Endothelial cell of umbilical vein (primary cell): ENCODE measurements around the gene CYP2A6. TPM values are rescaled to one million over a fixed set of nuclear protein-coding genes. Genes with fewer than 3 reads are reported as not detected.

Source experiments
- BruUV-seq: library from RNA; stranded (reverse); fragments of 400-500 nt; replicated peaks from 2 replicates; lab custom pipeline; 2021; lab: Mats Ljungman, UMichigan
- CTCF ChIA-PET: fragments of 300-600, 350-600 bp; sonication (Branson Sonifier 250); formaldehyde crosslinking; loops from one replicate; lab custom pipeline; 2021; ENCODE audit warnings: antibody characterized with exemption, inconsistent platforms; lab: Charles Lee
- POLR2A ChIA-PET: fragments of 300-600, 350-600 bp; sonication (Branson Sonifier 250); formaldehyde crosslinking; loops from one replicate; lab custom pipeline; 2021; ENCODE audit warnings: antibody characterized with exemption, inconsistent platforms; lab: Charles Lee
- DNase-seq: peaks from one replicate; pipeline ENCODE4 v3.0.0-alpha.2; 2011; ENCODE audit warnings: low read depth, low spot score
- FAIRE-seq: peaks from 2 replicates; lab custom pipeline; 2011; peaks lifted over from hg19 to GRCh38; lab: Jason Lieb, UNC
- H2AFZ ChIP-seq: 2 replicates; pipeline ENCODE4 v1.6.0; 2012; ENCODE audit warnings: low read depth, low read length, control low read depth, inconsistent platforms
- H3K27ac ChIP-seq: 2 replicates; pipeline ENCODE4 v1.5.1; 2011; ENCODE audit warnings: low read depth, mild to moderate bottlenecking, control low read depth, low read length, moderate library complexity; ENCODE audit not compliant: insufficient read depth
- H3K27me3 ChIP-seq, 2 experiments: 2 replicates each; pipeline versions ENCODE4 v1.6.0 to v1.6.1; 2011; ENCODE audit warnings: low read length in 2 of 2, mixed read lengths in 1 of 2; ENCODE audit not compliant: control insufficient read depth in 2 of 2, insufficient read depth in 2 of 2
- H3K36me3 ChIP-seq, 2 experiments: 2 replicates in 1 of 2; 3 replicates in 1 of 2; pipeline ENCODE4 v1.5.1; 2011; ENCODE audit warnings: low read length in 2 of 2, mild to moderate bottlenecking in 1 of 2, moderate library complexity in 1 of 2; ENCODE audit not compliant: control insufficient read depth in 2 of 2, insufficient read depth in 2 of 2; ENCODE audit errors: extremely low read depth in 1 of 2
- H3K4me1 ChIP-seq: 3 replicates; pipeline ENCODE4 v1.5.1; 2011; ENCODE audit warnings: mild to moderate bottlenecking, low read length; ENCODE audit not compliant: control insufficient read depth, insufficient read depth; ENCODE audit errors: extremely low read depth
- H3K4me2 ChIP-seq: 2 replicates; pipeline ENCODE4 v1.6.1; 2011; ENCODE audit warnings: low read length, control low read depth, mixed read lengths; ENCODE audit not compliant: insufficient read depth
- H3K4me3 ChIP-seq, 3 experiments: fragments of 200-600 bp in 1 of 3; sonication (generic), shearing (Covaris generic) in 1 of 3; replicated peaks in 1 of 3; 2 replicates each; pipeline ENCODE4 v1.5.1; 2011 to 2016; ENCODE audit warnings: control low read depth in 3 of 3, low read length in 3 of 3, mild to moderate bottlenecking in 2 of 3, inconsistent platforms in 1 of 3, low read depth in 1 of 3, moderate library complexity in 1 of 3; ENCODE audit not compliant: insufficient read depth in 1 of 3
- H3K79me2 ChIP-seq: 2 replicates; pipeline ENCODE4 v1.6.0; 2012; ENCODE audit warnings: low read length, inconsistent platforms; ENCODE audit not compliant: control insufficient read depth, insufficient read depth
- H3K9ac ChIP-seq: replicated peaks from 2 replicates; pipeline ENCODE3; 2011; ENCODE audit warnings: low read length, control low read depth; ENCODE audit not compliant: insufficient read depth; ENCODE audit errors: extremely low read depth
- H3K9me1 ChIP-seq: replicated peaks from 3 replicates; pipeline ENCODE4 v1.6.0; 2011; ENCODE audit warnings: mild to moderate bottlenecking, low read length; ENCODE audit not compliant: control insufficient read depth, insufficient read depth; ENCODE audit errors: extremely low read depth
- H3K9me3 ChIP-seq: replicated peaks from 2 replicates; pipeline ENCODE4 v1.5.1; 2012; ENCODE audit warnings: low read length, inconsistent platforms; ENCODE audit not compliant: control insufficient read depth, insufficient read depth
- H4K20me1 ChIP-seq: replicated peaks from 2 replicates; pipeline ENCODE3; 2011; ENCODE audit warnings: mild to moderate bottlenecking, low read length; ENCODE audit not compliant: control insufficient read depth, insufficient read depth; ENCODE audit errors: extremely low read depth
- CTCF ChIP-seq, 2 donors: IDR thresholded peaks; 1 replicate in 1 of 2; 2 replicates in 1 of 2; pipeline ENCODE4 v1.5.1; 2011; ENCODE audit warnings: low read length in 2 of 2, mild to moderate bottlenecking in 2 of 2, moderate library complexity in 2 of 2, control low read depth in 1 of 2, inconsistent platforms in 1 of 2, low read depth in 1 of 2; ENCODE audit not compliant: insufficient read depth in 1 of 2; ENCODE audit errors: extremely low read depth in 1 of 2
- EZH2 ChIP-seq: IDR thresholded peaks from 2 replicates; pipeline ENCODE4 v1.6.1; 2012; ENCODE audit warnings: borderline replicate concordance, low read depth, mild to moderate bottlenecking, moderate library complexity, low read length, inconsistent platforms; ENCODE audit not compliant: severe bottlenecking
- FOS ChIP-seq: IDR thresholded peaks from 2 replicates; pipeline ENCODE4 v1.6.1; 2011; ENCODE audit warnings: mild to moderate bottlenecking, low read length, moderate library complexity, borderline replicate concordance; ENCODE audit not compliant: insufficient read depth
- GATA2 ChIP-seq: IDR thresholded peaks from 2 replicates; pipeline ENCODE4 v1.7.0; 2011; ENCODE audit warnings: low read depth, mild to moderate bottlenecking, moderate library complexity, mixed read lengths, low read length; ENCODE audit not compliant: insufficient read length, insufficient read depth
- JUN ChIP-seq: IDR thresholded peaks from 2 replicates; pipeline ENCODE4 v1.6.1; 2011; ENCODE audit warnings: borderline replicate concordance, low read depth; ENCODE audit not compliant: insufficient read length, insufficient read depth
- POLR2A ChIP-seq: IDR thresholded peaks from 2 replicates; pipeline ENCODE4 v1.6.1; 2012; ENCODE audit warnings: low read depth, mild to moderate bottlenecking, control low read depth, low read length
- POLR2AphosphoS5 ChIP-seq: IDR thresholded peaks from 2 replicates; pipeline ENCODE4 v1.6.1; 2012; ENCODE audit warnings: low read depth, mild to moderate bottlenecking, control low read depth, low read length, moderate library complexity; ENCODE audit not compliant: insufficient read depth
- dilution Hi-C: fragments of 300-500 bp; cut with MboI; formaldehyde crosslinking; loops from one replicate; pipeline ENCODE4 v1.15.0; 2019; ENCODE audit warnings: low sequenced_read_pairs; ENCODE audit not compliant: extremely low pct_ligation_motif_present
- intact Hi-C: fragments of 100-400 bp; cut with micrococcal nuclease; formaldehyde crosslinking; loops from one replicate; pipeline ENCODE4 v1.10.0; 2022
- polyA plus RNA-seq, 4 experiments: library from polyadenylated mRNA; depleted of rRNA in 3 of 4; stranded (reverse) in 3 of 4; unstranded in 1 of 4; fragments of >200 nt; gene quantifications; 2 replicates each; pipeline versions ENCODE4 v1.2.1 to v1.2.3, GENCODE V29; 2011 to 2012; ENCODE audit warnings: missing spikeins in 1 of 4
- total RNA-seq: library from RNA; stranded (reverse); gene quantifications from 2 replicates; pipeline ENCODE4 v1.2.3, GENCODE V29; 2021
- TF ChIP-seq, protein P1 (sequence below): IDR thresholded peaks from 2 replicates; pipeline ENCODE4 v1.6.1; 2011; ENCODE audit not compliant: insufficient read depth, insufficient read length

The CYP2A6 gene
- total and polyA plus RNA-seq, 2 donors (not counting 3 experiments of a cell fraction or from before 2014, with no cell fraction given): not detected

GRCh38 chr19:40889366-40889765, 39.1 kb upstream of the CYP2A6 start:
- Histone ChIP-seq H3K27ac (no peak overlapping the region), H3K36me3 (no peaks in the 10 kb centered on the region), H3K4me2 (no peak overlapping the region), H3K79me2 (no peaks in the 10 kb centered on the region), H3K9me1 (no peaks in the 10 kb centered on the region), H3K9me3 (no peaks in the 10 kb centered on the region), H3K27me3 (peaks cover 0 to 2% of the 10 kb centered on the region in 2 experiments), H3K9ac (no peak overlapping the region), H3K4me3 (no peak overlapping the region), H2AFZ (no peak overlapping the region), H4K20me1 (no peaks in the 10 kb centered on the region), H3K4me1 (no peaks in the 10 kb centered on the region)
- BruUV-seq: no TSS peak
- CTCF ChIA-PET: no interaction called here
- dilution Hi-C loops (no loop called here), intact Hi-C loops (no loop called here)
- TF ChIP-seq, protein P1, sequence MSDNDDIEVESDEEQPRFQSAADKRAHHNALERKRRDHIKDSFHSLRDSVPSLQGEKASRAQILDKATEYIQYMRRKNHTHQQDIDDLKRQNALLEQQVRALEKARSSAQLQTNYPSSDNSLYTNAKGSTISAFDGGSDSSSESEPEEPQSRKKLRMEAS: no peak
- TF ChIP-seq CTCF (IDR thresholded peaks at IDR 0.05; ENCODE audit: extremely low read depth in 1 of 2, insufficient read depth in 1 of 2, low read depth in 1 of 2, low read length in 2 of 2): no peak
- no peak for TF ChIP-seq FOS
- TF ChIP-seq EZH2: no peak
- FAIRE-seq: no peak
- no peak for DNase-seq
- POLR2A ChIA-PET: no interaction called here

DNA sequence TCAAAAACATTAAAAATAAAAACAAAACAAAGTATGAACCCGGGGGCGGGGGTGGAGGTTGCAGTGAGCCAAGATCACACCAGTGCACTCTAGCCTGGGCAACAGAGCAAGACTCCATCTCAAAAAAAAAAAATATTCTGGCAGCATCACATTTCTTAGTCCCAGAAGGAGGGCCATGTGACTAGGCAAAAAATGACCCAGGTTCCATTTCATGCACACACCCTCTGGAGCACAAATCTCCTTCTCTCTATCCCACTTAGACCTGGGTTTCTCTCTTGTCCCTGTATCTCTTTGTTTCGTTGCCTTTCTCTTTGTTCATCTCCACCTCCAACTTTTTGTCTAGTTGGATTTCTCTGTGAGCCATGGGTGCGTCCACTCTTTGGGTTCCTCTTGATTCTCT, 37.9 kb upstream of the CYP2A6 start:
- intact Hi-C loops: no loop called here
- no peak for FAIRE-seq
- BruUV-seq: no TSS peak

More for the DNA sequence above, 37.9 kb upstream of the CYP2A6 start:
- ChIA-PET CTCF (no interaction called here), POLR2A (no interaction called here)
- H3K9ac ChIP-seq: no peak overlapping the region
- no peaks in the 10 kb centered on the region for H4K20me1 ChIP-seq
- no peaks in the 10 kb centered on the region for H3K9me3 ChIP-seq
- no peak overlapping the region for H3K4me2 ChIP-seq
- H3K27me3 ChIP-seq: peaks cover 0 to 2% of the 10 kb centered on the region in 2 experiments
- no peaks in the 10 kb centered on the region for H3K9me1 ChIP-seq
- no peak overlapping the region for H3K4me3 ChIP-seq
- DNase-seq: no peak
- no peaks in the 10 kb centered on the region for H3K4me1 ChIP-seq
- H2AFZ ChIP-seq: no peak overlapping the region
- no peak for TF ChIP-seq POLR2AphosphoS5
- TF ChIP-seq POLR2A: no peak
- TF ChIP-seq GATA2: no peak
- no peak for TF ChIP-seq JUN
- TF ChIP-seq CTCF (IDR thresholded peaks at IDR 0.05; ENCODE audit: extremely low read depth in 1 of 2, insufficient read depth in 1 of 2, low read depth in 1 of 2, low read length in 2 of 2): no peak
- dilution Hi-C loops: no loop called here
- H3K36me3 ChIP-seq: no peaks in the 10 kb centered on the region
- no peaks in the 10 kb centered on the region for H3K79me2 ChIP-seq
- H3K27ac ChIP-seq: no peak overlapping the region
